ENCODE data around the gene TGM2. TPM values are rescaled to one million over a fixed set of nuclear protein-coding genes. Genes with fewer than 3 reads are reported as not detected.

Gene TGM2
- total and polyA plus RNA-seq, 10 donors = 9.3 to 167 (median 69.8) TPM

- Histone ChIP-seq H3K36me3 (peaks cover 0 to 57% (median 9%) of the 10 kb centered on the region in 6 donors), H3K4me1 (peaks cover 0 to 34% (median 13%) of the 10 kb centered on the region in 6 donors), H3K9me3 (no peaks in the 10 kb centered on the region), H3K27ac (no peak overlapping the region), H3K27me3 (replicated peaks in 1 of 7) (no peaks in the 10 kb centered on the region), H3K4me3 (no peak overlapping the region)
- intact Hi-C loops (cut with DNase I; ENCODE audit: low total_unique reads) = no loop called here
- peak; percentile 23 for DNase-seq
- 77 to 92% (median 86%) methylated on average over 8 to 11 of the region's 11 CpGs for WGBS, 5 donors
- TF ChIP-seq, protein P1, sequence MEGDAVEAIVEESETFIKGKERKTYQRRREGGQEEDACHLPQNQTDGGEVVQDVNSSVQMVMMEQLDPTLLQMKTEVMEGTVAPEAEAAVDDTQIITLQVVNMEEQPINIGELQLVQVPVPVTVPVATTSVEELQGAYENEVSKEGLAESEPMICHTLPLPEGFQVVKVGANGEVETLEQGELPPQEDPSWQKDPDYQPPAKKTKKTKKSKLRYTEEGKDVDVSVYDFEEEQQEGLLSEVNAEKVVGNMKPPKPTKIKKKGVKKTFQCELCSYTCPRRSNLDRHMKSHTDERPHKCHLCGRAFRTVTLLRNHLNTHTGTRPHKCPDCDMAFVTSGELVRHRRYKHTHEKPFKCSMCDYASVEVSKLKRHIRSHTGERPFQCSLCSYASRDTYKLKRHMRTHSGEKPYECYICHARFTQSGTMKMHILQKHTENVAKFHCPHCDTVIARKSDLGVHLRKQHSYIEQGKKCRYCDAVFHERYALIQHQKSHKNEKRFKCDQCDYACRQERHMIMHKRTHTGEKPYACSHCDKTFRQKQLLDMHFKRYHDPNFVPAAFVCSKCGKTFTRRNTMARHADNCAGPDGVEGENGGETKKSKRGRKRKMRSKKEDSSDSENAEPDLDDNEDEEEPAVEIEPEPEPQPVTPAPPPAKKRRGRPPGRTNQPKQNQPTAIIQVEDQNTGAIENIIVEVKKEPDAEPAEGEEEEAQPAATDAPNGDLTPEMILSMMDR (IDR thresholded peaks at IDR 0.05 in 8 of 11, conservative IDR thresholded peaks at IDR 0.05 in 3 of 11) = no peak
- no peak for TF ChIP-seq POLR2A (IDR thresholded peaks at IDR 0.05)
- no peak for TF ChIP-seq POLR2AphosphoS5 (IDR thresholded peaks at IDR 0.05)
These were observed 32.1 kb downstream of the TGM2 start for GRCh38 chr20:38132910-38133501.

DNA sequence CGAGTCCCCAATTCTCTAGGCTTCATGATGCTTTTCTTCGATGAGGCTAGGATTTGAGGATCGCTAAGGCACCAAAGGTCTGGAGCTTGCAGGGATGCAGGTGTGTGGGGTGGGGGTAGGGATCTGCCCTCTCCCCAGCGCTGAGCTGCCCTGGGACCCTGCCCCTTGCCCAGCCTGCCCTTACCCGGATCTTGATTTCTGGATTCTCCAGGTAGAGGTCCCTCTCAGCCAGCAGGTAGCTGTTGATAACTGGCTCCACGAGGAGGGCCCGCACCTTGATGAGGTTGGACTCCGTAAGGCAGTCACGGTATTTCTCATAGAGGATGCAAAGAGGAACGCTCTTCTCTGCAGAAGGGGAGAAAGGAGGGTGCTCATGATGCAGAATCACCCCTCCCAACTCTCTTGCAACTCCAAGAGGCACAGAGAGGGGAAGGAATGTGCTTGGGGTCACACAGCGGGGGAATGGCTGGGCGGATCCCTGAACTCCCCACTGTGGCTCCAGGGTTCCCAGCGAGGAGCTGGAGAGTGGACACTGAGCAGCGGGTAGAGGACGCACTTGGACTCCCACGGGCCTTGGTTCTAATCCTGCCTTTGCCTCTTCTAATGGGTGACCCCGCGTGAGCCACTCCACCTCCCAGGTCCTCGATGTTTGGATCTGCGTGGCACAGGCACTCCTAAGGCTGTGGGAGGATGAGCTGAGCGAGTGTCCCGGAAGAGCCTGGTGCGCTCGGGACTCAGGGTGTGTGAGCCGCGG is 32.7 kb downstream of the TGM2 start:
- intact Hi-C loops (cut with DNase I; ENCODE audit: low total_unique reads) = no loop called here
- WGBS, 5 donors = 86 to 95% (median 94%) methylated on average over 25 to 26 of the region's 26 CpGs
- peaks cover 0 to 34% (median 14%) of the 10 kb centered on the region in 6 donors for H3K4me1 ChIP-seq
- H3K9me3 ChIP-seq = no peaks in the 10 kb centered on the region
- no peak overlapping the region for H3K4me3 ChIP-seq
- H3K27ac ChIP-seq = no peak overlapping the region
- H3K27me3 ChIP-seq (replicated peaks in 1 of 7) = no peaks in the 10 kb centered on the region
- peaks cover 0 to 50% (median 7%) of the 10 kb centered on the region in 6 donors for H3K36me3 ChIP-seq
- TF ChIP-seq, protein P1 (IDR thresholded peaks at IDR 0.05 in 8 of 11, conservative IDR thresholded peaks at IDR 0.05 in 3 of 11) = no peak
- peak in 1 of 3 donors; percentile 15 for TF ChIP-seq POLR2AphosphoS5 (IDR thresholded peaks at IDR 0.05)
- DNase-seq = peak; percentile 50

DNA sequence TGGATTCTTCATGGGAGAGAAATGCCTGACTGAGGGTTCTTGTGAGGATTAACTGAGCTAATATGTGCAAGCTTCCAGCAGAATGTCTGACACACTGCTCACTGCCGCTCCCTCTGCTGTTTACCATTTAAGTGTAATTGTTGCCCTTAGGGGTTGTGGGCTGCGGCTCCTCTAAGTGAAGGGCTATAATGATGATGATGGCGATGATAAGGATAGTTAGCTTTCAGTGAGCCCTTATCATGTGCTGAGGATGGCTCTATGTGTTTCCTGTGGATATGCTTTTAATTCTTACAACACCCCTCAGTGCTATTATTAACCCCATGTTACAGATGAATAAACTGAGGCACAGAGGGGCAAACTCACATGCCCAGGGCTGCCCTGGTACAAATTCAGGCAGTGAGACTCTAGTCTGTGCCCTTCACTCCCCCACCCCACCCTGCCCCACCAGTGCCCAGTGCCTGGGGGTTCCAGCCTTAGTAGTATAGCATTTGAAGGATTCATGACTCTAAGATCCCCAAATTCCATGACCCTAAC is 33.4 kb downstream of the TGM2 start:
- DNase-seq = peak; percentile 19
- Histone ChIP-seq H3K36me3 (peaks cover 0 to 43% (median 7%) of the 10 kb centered on the region in 6 donors), H3K4me1 (peaks cover 0 to 38% (median 14%) of the 10 kb centered on the region in 6 donors), H3K9me3 (no peaks in the 10 kb centered on the region), H3K4me3 (no peak overlapping the region), H3K27ac (no peak overlapping the region), H3K27me3 (replicated peaks in 1 of 7) (no peaks in the 10 kb centered on the region)
- intact Hi-C loops (cut with DNase I; ENCODE audit: low total_unique reads) = no loop called here
- WGBS, 5 donors = 83 to 94% (median 86%) methylated on average over 3 of the region's 3 CpGs
- TF ChIP-seq, protein P1 (IDR thresholded peaks at IDR 0.05 in 8 of 11, conservative IDR thresholded peaks at IDR 0.05 in 3 of 11) = no peak
- no peak for TF ChIP-seq POLR2AphosphoS5 (IDR thresholded peaks at IDR 0.05)
- no peak for TF ChIP-seq POLR2A (IDR thresholded peaks at IDR 0.05)

Data from spleen (tissue), 11 donors.